OCI-LY3 (cell line): ENCODE measurements around the gene AKNAD1.

Experiments
- H2AFZ ChIP-seq: fragments of 200-600, 300-600 bp; shearing (Covaris generic); 2 replicates; pipeline ENCODE4 v1.6.0; 2014; ENCODE audit warnings: antibody characterized with exemption, low read depth, low read length
- H3K27ac ChIP-seq: fragments of 200-600, 300-600 bp; sonication (generic); 2 replicates; pipeline ENCODE4 v1.5.1; 2014; ENCODE audit warnings: mild to moderate bottlenecking, low read length, moderate library complexity, mixed read lengths
- H3K27me3 ChIP-seq: fragments of 200-600, 300-600 bp; sonication (generic); 2 replicates; pipeline ENCODE4 v1.6.1; 2014; ENCODE audit warnings: low read depth, low read length, mixed read lengths
- H3K36me3 ChIP-seq: fragments of 200-600, 300-600 bp; sonication (generic); replicated peaks from 2 replicates; pipeline ENCODE3; 2014; ENCODE audit warnings: low read depth, low read length, mixed read lengths
- H3K4me1 ChIP-seq: fragments of 300-600, 200-600 bp; sonication (generic); 2 replicates; pipeline ENCODE4 v1.6.1; 2014; ENCODE audit warnings: low read length, mixed read lengths
- H3K4me2 ChIP-seq: fragments of 200-600, 300-600 bp; sonication (generic); 2 replicates; pipeline ENCODE4 v1.6.1; 2014; ENCODE audit warnings: low read length, mixed read lengths
- H3K4me3 ChIP-seq: fragments of 300-600, 200-600 bp; sonication (generic); 2 replicates; pipeline ENCODE4 v1.5.1; 2014; ENCODE audit warnings: antibody characterized with exemption, mild to moderate bottlenecking, low read length, moderate library complexity
- H3K79me2 ChIP-seq: fragments of 300-600, 200-600 bp; shearing (Covaris generic); 2 replicates; pipeline ENCODE4 v1.6.1; 2014; ENCODE audit warnings: mild to moderate bottlenecking, low read length, mixed read lengths
- H3K9ac ChIP-seq: fragments of 300-600, 200-600 bp; shearing (Covaris generic); 2 replicates; pipeline ENCODE4 v1.6.0; 2014; ENCODE audit warnings: mild to moderate bottlenecking, low read length, moderate library complexity
- H3K9me3 ChIP-seq: fragments of 200-600, 300-600 bp; shearing (Covaris generic); 2 replicates; pipeline ENCODE4 v1.6.1; 2014; ENCODE audit warnings: low read length, mixed read lengths; ENCODE audit not compliant: insufficient read depth
- H4K20me1 ChIP-seq: fragments of 200-600, 300-600 bp; sonication (generic); 2 replicates; pipeline ENCODE4 v1.6.1; 2016; ENCODE audit warnings: low read length, mixed read lengths; ENCODE audit not compliant: insufficient read depth
- EZH2phosphoT487 ChIP-seq: fragments of 200-600 bp; shearing (Covaris generic); IDR thresholded peaks from 2 replicates; pipeline ENCODE4 v1.6.1; 2018; ENCODE audit warnings: antibody characterized with exemption, mixed run types, low read depth
- TF ChIP-seq, protein P1 (sequence below): fragments of 200-600, 300-600 bp; sonication (generic); IDR thresholded peaks from 2 replicates; pipeline ENCODE4 v1.5.1; 2014; ENCODE audit warnings: antibody characterized with exemption, low read length, low read depth

AKNAD1 gene

DNA sequence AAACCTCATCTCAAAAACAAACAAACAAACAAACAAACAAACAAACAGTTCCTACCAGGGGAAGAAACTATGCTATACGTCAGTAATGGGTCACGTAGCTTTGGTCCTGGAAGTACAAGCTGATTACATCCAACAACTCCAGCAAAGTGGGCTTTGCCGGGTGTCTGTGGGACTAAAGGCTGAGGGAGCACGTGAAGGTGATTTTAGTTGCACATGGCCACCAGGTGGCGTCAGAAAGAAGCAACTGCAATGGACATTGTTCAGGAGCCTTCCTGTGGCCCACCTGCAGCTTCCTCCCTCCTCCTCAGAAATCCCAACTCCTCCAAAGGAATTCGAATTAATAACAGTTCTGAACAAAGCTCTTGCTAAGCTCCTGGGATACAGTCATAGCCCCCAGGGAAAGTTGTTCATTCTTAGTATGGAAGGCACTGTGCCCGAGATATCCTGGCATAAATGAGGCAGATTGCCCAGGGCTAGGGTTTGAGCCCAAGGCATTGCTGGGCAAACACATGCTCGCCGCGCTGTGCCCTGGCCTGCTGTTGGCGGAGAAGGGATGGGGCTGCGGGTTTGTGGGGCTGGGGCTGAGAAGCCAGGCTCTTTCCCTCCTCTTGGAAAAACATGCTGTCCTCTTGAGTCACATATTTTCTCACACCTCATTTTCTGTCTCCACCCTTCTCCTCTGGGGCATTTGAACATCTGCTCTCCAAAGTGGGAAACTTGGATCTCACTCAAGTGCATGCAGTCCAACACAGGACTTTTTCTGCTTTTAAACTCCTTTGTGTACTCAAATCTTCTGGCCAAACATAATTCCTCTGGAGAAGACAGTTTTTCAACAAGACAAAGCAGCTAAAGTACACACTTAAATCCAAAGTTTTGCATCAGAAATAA, 28.6 kb downstream of the AKNAD1 start:
- Histone ChIP-seq H3K27ac (no peak overlapping the region), H3K9me3 (no peaks in the 10 kb centered on the region), H4K20me1 (no peaks in the 10 kb centered on the region), H3K4me1 (peaks cover 3% of the 10 kb centered on the region; the same call in 1 of the 2 replicates), H2AFZ (peak overlapping the region; percentile 24; the same call in 1 of the 2 replicates), H3K4me2 (peak overlapping the region; percentile 46), H3K27me3 (no peaks in the 10 kb centered on the region), H3K79me2 (no peaks in the 10 kb centered on the region), H3K9ac (peak overlapping the region; percentile 16; the same call in 1 of the 2 replicates), H3K4me3 (peak overlapping the region; percentile 23), H3K36me3 (no peaks in the 10 kb centered on the region)
- no peak for TF ChIP-seq EZH2phosphoT487
- TF ChIP-seq, protein P1, sequence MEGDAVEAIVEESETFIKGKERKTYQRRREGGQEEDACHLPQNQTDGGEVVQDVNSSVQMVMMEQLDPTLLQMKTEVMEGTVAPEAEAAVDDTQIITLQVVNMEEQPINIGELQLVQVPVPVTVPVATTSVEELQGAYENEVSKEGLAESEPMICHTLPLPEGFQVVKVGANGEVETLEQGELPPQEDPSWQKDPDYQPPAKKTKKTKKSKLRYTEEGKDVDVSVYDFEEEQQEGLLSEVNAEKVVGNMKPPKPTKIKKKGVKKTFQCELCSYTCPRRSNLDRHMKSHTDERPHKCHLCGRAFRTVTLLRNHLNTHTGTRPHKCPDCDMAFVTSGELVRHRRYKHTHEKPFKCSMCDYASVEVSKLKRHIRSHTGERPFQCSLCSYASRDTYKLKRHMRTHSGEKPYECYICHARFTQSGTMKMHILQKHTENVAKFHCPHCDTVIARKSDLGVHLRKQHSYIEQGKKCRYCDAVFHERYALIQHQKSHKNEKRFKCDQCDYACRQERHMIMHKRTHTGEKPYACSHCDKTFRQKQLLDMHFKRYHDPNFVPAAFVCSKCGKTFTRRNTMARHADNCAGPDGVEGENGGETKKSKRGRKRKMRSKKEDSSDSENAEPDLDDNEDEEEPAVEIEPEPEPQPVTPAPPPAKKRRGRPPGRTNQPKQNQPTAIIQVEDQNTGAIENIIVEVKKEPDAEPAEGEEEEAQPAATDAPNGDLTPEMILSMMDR = peak; percentile 72

DNA sequence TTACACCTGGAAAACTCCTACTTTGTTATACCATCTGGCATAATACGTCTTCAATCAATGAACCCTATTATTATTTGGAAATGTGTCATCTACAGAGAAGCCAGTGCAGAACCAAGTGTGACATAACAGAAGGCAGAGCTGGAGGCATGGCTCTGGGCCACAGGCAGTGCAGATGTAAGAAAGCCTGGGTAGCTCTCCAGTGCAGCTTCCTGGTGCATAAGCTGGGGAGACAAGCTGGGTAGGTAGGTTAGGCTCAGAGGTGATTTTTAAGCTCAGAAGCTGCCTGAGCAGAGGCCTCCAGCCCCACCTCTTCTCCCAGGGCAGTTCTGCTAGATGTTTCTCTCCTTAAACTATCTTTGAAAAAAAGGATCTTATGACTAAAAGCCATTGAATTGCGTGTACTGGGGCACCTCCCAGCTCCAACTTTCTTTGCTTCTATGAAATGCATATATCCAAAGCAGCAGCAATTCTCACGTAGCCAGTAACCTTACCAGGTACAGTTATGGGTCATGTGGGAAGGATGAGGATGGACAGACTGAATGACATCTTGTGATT, 30.7 kb downstream of the AKNAD1 start:
- Histone ChIP-seq H3K4me1 (peaks cover 3% of the 10 kb centered on the region; the same call in 1 of the 2 replicates), H3K27ac (no peak overlapping the region), H3K27me3 (no peaks in the 10 kb centered on the region), H3K9ac (no peak overlapping the region), H2AFZ (no peak overlapping the region), H4K20me1 (no peaks in the 10 kb centered on the region), H3K9me3 (no peaks in the 10 kb centered on the region), H3K36me3 (no peaks in the 10 kb centered on the region), H3K4me3 (no peak overlapping the region), H3K4me2 (no peak overlapping the region), H3K79me2 (no peaks in the 10 kb centered on the region)
- TF ChIP-seq, protein P1 = no peak
- no peak for TF ChIP-seq EZH2phosphoT487

DNA sequence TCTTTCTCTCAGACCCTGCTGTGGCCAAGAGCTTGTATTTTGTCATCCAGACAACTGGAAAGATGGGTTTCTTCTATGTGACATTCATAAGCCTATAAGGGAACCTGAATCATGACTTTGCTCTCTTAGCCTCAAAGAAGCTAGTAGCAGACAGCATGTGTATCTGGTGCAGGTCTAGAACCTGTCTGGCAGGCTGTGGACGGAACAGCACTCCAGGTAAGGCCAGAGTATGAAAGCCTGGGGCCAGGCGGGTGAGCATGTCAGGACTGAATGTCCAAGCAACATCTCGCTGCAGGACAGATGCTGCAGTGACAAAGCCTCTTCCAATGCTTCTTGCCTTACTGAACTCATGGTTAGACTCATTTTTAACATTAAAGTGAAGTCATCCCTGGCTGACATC, 32.8 kb downstream of the AKNAD1 start:
- Histone ChIP-seq H3K27ac (no peak overlapping the region), H3K79me2 (no peaks in the 10 kb centered on the region), H3K36me3 (no peaks in the 10 kb centered on the region), H3K4me3 (no peak overlapping the region), H3K9me3 (no peaks in the 10 kb centered on the region), H3K4me1 (peaks cover 3% of the 10 kb centered on the region; the same call in 1 of the 2 replicates), H3K4me2 (no peak overlapping the region), H3K9ac (no peak overlapping the region), H4K20me1 (no peaks in the 10 kb centered on the region), H3K27me3 (no peaks in the 10 kb centered on the region), H2AFZ (no peak overlapping the region)
- TF ChIP-seq, protein P1 = no peak
- no peak for TF ChIP-seq EZH2phosphoT487

DNA sequence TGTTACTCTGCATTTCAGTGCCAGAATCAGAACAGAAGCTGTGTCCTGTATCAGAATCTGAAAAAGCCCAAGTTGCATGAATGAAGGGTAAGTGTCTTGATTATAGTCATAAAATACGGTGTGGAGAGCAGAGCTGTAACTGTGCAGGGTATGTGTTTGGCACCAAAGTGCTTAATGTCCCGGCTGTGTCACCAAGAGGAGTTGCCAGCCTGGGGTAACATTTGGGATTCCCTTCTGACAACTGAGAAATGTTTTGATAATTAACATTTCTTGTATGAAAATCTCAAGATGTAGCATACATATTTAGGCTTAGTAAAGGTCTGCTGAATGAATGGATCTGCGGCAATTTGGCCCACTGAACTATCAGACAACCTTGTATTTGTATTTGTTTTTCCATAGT, 33.3 kb downstream of the AKNAD1 start:
- no peaks in the 10 kb centered on the region for H3K36me3 ChIP-seq
- H3K9ac ChIP-seq = no peak overlapping the region

More for the DNA sequence above, 33.3 kb downstream of the AKNAD1 start:
- peaks cover 3% of the 10 kb centered on the region; the same call in 1 of the 2 replicates for H3K4me1 ChIP-seq
- no peaks in the 10 kb centered on the region for H3K79me2 ChIP-seq
- no peaks in the 10 kb centered on the region for H4K20me1 ChIP-seq
- no peaks in the 10 kb centered on the region for H3K27me3 ChIP-seq
- no peaks in the 10 kb centered on the region for H3K9me3 ChIP-seq
- H2AFZ ChIP-seq = no peak overlapping the region
- no peak overlapping the region for H3K4me3 ChIP-seq
- no peak overlapping the region for H3K4me2 ChIP-seq
- no peak overlapping the region for H3K27ac ChIP-seq
- TF ChIP-seq, protein P1 = no peak
- TF ChIP-seq EZH2phosphoT487 = no peak
